ENCODE data around the gene RALGAPA1. TPM values are rescaled to one million over a fixed set of nuclear protein-coding genes. Genes with fewer than 3 reads are reported as not detected.

Gene RALGAPA1
- total and polyA plus RNA-seq, 2 of the 13 experiments (the other 11 are each of a cell fraction or from before 2014, with no cell fraction given) = 65.0 to 89.2 TPM

DNA sequence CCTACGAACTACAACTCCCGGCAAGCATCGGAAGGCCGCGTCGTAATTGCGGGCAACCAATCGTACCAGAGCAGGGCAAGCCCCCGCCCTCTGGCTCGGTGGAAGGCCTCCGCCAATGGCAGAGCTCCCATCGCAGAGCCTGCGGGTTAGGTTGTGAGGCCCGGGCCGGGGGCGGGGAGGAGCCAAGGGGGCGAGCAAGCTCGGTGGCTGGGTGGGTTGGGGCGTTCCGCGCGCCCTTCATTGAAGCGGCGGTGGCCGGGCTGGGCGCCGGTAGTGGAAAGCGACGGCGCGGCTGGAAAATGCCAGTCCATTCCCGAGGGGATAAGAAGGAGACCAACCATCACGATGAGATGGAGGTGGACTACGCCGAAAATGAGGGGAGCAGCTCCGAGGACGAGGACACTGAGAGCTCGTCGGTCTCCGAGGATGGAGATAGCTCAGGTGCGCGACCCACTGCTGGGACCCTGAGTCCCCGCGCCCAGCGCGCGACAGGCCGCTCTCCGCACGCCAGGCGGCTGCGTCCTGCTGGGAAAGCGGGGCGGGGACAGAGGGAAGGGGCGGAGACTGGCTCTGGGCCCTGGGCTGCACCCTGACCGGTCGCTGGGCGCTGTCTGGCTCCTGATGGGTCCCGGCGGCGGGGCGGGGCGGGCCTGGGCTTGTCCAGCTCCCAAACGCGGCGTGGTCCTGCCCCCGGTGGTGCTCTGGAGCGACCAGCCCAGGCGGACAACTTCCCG is 17.3 kb upstream of the RALGAPA1 start, which contains the start of gene BRMS1L (continued):
- TF ChIP-seq RAD21 (CRISPR knock-in tag; IDR thresholded peaks at IDR 0.05) (peak; percentile 72; the same call in 1 of the 2 replicates), BORCS8-MEF2B (CRISPR knock-in tag; IDR thresholded peaks at IDR 0.05) (peak; percentile 99), CBX2 (IDR thresholded peaks at IDR 0.05; ENCODE audit: low read depth, low read length) (no peak; the same call in 1 of the 2 replicates), CBX2 (CRISPR knock-in tag; IDR thresholded peaks at IDR 0.05; ENCODE audit: low read depth) (peak; percentile 100), HCFC1 (IDR thresholded peaks at IDR 0.05; ENCODE audit: low read depth, low read length) (peak; percentile 99), ZNF547 (CRISPR knock-in tag; IDR thresholded peaks at IDR 0.05) (peak; percentile 100), EED (CRISPR knock-in tag; IDR thresholded peaks at IDR 0.05) (peak; percentile 100), TOPORS (CRISPR knock-in tag; IDR thresholded peaks at IDR 0.05) (peak; percentile 98), ZNF572 (CRISPR knock-in tag; IDR thresholded peaks at IDR 0.05) (peak; percentile 99), ZNF441 (CRISPR knock-in tag; IDR thresholded peaks at IDR 0.05; ENCODE audit: borderline replicate concordance) (peak; percentile 92), ONECUT2 (CRISPR knock-in tag; IDR thresholded peaks at IDR 0.05) (peak; percentile 59), ZNF264 (CRISPR knock-in tag; IDR thresholded peaks at IDR 0.05) (peak; percentile 92; the same call in 1 of the 2 replicates), ZNF709 (CRISPR knock-in tag; IDR thresholded peaks at IDR 0.05) (peak; percentile 99), BHLHE40 (IDR thresholded peaks at IDR 0.05; ENCODE audit: low read length) (peak; percentile 31; the same call in 1 of the 2 replicates), TFDP1 (CRISPR knock-in tag; IDR thresholded peaks at IDR 0.05; ENCODE audit: borderline replicate concordance) (peak; percentile 79), SOX5 (CRISPR knock-in tag; IDR thresholded peaks at IDR 0.05; ENCODE audit: borderline replicate concordance) (peak; percentile 52), CERS6 (CRISPR knock-in tag; IDR thresholded peaks at IDR 0.05) (peak; percentile 97; the same call in 1 of the 2 replicates), ZSCAN30 (CRISPR knock-in tag; IDR thresholded peaks at IDR 0.05) (0 out of 2 replicates have a peak, but pooled peaks have one; percentile 22), DPF2 (CRISPR knock-in tag; IDR thresholded peaks at IDR 0.05; ENCODE audit: borderline replicate concordance, low read depth) (peak; percentile 77), SRF (IDR thresholded peaks at IDR 0.05; ENCODE audit: low read depth, low read length) (peak; percentile 69; the same call in 1 of the 2 replicates), ZBTB7B (CRISPR knock-in tag; IDR thresholded peaks at IDR 0.05) (peak; percentile 91), PAX8 (CRISPR knock-in tag; IDR thresholded peaks at IDR 0.05; ENCODE audit: borderline replicate concordance) (peak; percentile 99), ZNF672 (CRISPR knock-in tag; IDR thresholded peaks at IDR 0.05) (no peak)
- TF ChIP-seq, protein P1, sequence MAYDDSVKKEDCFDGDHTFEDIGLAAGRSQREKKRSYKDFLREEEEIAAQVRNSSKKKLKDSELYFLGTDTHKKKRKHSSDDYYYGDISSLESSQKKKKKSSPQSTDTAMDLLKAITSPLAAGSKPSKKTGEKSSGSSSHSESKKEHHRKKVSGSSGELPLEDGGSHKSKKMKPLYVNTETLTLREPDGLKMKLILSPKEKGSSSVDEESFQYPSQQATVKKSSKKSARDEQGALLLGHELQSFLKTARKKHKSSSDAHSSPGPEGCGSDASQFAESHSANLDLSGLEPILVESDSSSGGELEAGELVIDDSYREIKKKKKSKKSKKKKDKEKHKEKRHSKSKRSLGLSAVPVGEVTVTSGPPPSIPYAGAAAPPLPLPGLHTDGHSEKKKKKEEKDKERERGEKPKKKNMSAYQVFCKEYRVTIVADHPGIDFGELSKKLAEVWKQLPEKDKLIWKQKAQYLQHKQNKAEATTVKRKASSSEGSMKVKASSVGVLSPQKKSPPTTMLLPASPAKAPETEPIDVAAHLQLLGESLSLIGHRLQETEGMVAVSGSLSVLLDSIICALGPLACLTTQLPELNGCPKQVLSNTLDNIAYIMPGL (CRISPR knock-in tag; IDR thresholded peaks at IDR 0.05; ENCODE audit: borderline replicate concordance in 1 of 2, low read depth in 1 of 2) = peak; percentile 99 to 100
